GM19467 (cell line): Measurements from ENCODE around the gene SBNO2.
"Not testable (repeated sequence)": the region's sequence is repeated elsewhere in the genome, so short reads cannot be mapped to it uniquely, and the experiment has no call there.

ENCODE experiments used
- ATAC-seq: cut with Tn5 transposase; IDR thresholded peaks from one replicate; pipeline ENCODE4 v1.9.1; 2021; ENCODE audit warnings: mild to moderate bottlenecking, moderate library complexity; ENCODE audit not compliant: unreplicated experiment

Gene SBNO2

DNA sequence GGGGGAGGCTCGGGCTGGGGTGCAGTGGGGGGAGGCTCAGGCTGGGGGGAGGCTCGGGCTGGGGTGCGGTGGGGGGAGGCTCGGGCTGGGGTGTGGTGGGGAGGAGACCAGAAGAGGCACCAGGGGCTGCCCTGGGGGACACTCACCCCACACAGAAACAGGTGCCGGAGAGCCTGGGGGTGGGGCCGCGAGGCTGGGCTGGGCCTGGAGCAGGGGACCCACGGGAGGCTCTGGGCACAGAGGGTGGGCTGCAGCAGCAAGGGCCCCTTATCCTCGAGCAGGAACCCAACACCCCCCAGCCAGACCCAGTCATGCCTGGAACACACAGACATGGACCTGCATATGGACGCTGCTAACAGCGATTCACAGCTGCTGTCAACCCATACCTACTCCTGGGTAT lies 35.9 kb downstream of the SBNO2 start:
- no peak for ATAC-seq

DNA sequence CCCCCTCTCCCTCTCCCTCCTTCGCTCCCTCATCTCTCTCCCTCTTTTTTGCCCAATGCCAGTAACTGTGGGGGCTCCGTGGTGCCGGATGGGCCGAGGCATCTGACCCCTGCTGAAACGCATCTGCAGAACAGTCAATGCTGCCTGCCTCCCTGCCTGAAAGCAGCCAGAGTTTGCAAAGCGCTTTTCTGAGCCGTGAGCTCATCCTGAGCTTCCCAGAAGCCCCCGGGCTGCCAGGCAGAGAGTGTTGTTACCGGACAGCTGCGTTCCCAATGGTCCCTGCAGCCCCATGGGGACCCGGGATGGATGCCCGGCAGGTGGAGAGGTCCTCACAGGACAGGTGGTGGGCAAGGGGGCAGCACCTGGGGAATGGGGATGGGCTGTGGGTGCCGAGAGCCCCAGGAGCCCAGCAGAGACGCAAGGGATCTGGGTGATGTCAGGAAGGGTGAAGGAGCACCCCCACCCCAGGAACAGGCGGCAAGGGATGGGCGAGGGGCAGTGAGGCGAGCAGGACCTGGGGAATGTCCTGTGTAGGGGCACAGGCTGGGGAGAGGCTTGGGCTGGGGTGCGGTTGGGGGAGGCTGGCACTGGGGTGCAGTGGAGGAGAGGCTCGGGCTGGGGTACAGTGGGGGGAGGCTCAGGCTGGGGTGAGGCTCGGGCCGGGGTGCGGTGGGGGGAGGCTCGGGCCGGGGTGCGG lies 37.3 kb downstream of the SBNO2 start:
- ATAC-seq = no peak

DNA sequence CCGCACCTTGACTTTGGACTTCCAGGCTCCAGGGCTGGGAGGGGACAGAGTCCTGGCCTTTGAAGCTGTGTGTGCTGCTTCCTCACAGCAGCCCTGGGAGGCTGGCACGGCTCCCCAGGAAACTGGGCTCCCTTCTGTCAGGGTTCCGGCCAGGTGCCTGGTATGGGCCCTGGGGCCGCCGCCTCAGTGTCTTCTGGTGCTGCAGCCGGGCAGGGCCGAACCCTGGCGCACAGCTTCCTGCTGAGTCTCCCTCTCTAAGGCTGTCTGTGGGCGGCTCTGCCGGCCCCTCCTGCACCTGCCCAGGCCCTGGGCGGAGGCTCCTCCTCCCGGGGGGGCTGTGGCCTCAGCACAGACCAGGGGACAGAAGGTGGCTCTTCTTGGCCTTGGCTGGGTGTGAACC lies 37.9 kb downstream of the SBNO2 start:
- ATAC-seq = no peak

DNA sequence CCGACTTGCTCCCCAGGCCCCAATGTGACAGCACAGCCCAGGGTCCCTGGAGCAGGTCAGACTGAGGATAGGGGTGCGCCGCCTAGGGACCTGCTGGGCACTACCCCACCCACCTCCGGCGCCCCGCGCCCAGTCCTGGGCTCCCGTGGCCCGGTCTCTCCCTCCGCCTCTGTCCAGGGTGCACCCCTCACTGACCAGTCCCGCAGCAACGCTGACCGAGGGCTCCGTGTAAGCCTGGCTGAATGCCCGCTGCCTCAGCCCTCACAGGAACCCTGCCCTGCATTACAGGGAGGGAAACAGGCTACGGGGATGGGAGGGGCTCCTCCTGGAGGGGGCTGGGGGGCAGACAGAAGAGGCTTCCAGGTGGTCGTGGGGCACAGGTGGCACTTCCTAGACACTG lies 38.6 kb downstream of the SBNO2 start:
- no peak for ATAC-seq

DNA sequence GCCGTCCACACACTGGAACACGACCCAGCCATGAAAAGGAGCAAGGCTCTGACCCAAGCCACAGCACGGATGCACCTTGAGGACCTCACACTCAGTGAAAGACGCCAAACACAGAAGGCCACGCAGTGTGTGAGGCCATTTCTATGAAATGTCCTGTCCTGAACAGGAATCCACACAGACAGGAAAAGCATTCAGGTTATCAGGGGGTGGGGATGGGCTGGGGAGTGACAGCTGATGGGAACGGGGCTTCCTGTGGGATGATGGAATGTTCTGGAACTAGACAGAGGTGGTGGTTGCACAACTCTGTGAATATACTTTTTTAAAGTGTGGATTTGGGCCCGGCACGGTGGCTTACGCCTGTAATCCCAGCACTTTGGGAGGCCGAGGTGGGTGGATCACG lies 39.6 kb downstream of the SBNO2 start:
- no peak for ATAC-seq

DNA sequence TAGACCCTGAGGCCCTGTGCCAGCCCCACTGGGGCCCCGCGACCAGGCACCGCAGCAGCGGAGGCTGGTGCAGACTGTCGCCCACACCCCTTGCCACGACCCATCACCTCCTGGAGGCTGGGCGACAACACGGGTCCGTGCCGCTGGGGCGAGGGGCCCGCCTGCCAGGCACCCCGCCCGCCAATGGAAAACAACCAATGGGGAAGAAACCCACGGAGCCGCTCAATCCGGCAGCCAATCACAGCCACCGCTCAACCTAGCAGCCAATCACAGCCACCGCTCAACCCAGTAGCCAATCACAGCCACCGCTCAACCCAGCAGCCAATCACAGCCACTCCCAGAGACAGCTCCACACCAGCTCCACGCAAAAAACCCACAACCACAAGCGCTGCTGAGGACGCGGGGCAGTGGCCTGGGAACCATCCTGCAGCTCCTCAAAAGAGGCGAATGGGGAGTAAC lies 40.6 kb downstream of the SBNO2 start:
- no peak for ATAC-seq

DNA sequence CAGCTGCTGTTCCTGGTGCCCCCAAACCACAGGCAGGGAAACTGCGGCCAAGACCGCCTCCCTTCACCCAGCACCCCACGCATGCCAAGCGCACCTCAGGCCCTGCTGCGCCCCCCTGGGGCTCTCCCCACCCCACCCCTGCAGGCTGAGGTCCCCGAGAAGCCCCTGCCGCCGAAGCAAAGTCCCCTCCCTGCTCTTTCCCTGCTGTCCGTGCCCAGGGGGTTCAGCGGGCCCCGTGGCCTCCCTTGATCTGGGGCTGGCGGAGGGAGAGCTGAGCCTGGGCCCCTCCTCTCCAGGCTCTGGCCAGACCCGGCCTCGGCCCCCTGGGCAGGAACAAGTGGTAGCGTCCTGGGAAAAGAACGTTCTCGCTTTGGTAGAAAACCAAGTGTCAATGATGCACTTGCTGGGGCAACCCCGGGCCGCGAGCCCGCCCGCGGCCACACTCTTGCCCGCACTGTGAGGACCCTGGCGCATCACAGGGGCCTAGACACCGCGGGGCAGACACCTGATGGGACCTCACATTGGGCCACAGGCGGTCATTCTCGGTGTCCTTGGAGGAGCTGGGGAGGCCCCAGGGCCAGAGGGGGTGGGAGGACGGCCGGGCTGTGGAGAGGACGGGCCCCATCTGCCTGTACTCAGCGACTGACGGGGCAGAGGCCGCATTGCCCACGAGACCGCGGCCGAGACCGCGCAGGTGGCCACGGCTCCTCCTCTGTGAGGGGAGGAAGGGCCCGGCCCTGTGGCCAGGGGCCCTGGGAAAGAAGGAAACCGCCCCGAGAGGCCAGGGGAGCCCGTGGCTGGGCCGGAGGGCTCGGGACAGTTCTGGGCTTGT lies 41.3 kb downstream of the SBNO2 start:
- ATAC-seq = peak; percentile 10

DNA sequence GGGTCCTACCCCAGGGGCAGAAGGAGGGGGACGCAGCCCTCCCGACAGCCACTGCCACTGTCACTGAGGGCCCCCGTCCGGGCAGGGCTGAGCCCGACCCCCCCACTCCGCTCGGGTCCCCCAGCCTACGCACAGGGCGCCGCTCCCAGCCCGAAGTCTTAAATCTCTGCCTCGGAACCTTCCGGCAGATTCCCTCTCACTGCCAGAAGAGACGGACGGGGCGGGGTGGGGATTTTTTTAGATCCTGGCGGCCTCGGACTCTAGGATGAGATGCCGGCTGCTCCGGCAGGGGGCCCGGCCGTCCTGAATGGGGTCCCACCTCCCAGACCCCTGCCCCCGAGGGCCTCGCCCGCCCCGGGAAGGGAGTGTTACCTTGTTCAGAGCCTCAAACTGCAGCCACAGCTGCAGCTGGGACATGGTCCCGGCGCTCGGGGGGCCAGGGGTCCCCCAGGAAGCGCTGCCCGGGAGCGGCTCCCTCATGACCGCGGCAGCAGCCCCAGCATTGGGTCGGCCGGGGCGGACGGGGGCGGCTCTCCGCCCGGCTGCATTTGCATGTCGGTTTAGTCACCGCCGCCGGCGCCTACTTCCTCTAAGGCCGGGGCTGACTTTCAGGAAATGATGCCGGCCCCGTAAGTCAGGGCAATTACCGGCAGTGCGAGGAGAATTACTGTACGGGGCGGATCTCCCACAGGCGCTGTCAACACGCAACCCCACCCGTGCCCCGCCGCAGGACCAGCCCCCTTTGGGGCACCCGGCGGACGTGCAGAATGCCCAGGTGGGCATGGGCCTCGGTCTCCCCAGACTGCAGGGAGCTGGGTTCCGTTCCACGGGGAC lies 42.1 kb downstream of the SBNO2 start:
- ATAC-seq = peak; percentile 39

DNA sequence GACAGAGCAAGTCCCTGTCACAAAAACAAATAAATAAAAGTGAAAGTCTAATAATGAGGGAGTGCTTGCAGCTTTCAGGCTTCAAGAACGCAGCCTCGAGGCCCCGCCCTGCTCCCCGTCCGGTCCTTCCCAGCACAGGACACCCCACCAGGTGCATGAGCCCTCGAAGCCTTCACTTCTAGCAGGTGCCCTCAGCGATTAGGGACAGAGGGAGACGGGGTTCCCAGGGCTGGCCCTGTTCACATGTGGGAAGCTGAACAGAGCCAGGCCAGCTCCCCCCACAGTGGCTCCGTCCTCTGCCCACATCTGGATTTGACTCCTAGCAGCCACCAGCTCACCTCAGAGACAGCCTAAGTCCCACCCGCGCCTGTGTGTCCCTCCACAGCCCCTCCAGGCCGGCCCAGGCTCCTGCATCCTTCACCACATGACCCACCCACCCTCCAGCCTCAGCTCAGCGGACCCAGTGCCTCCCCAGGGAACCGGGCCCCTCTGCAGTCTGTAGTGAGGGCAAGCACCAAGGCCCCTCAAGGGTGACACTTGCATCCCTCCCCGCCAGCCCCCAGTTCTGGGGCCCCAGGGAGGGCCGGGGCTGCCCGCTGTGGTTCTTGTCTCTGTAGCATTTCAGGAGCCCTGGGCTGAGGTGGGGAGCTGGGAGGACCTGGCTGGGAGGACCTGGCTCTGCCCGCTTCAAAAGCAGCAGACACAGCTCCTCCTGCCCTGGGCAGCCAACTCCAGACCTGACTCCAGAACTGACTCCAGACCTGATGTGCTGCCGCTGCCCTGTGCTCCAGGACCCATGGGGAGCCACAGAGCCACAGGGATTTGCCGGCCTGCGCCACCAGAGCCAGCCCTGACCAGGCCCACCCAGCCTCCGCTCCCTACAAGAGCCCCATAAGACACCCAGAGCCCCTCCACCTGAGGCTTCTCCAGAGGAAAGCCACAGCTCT lies 43.0 kb downstream of the SBNO2 start:
- no peak for ATAC-seq

DNA sequence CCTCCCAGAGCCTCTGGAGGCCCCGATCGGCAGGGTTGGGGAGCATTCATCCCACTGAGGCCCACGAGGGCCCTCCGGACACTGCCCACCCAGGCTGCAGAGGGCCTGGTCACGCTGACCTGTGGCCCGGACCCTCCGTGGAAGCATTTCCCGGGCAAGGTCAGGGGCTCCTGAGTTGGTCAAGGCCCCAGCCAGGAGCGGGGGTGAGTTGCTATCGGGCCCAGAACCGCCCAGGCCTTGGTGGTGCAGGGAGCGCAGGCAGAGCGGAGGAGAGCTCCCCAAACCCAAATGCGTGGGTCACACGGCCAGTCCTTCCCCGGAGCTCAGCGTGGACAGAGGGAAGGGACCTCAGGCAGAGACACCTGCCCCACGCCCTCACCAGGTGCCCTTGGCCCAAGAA lies 44.5 kb downstream of the SBNO2 start:
- no peak for ATAC-seq

DNA sequence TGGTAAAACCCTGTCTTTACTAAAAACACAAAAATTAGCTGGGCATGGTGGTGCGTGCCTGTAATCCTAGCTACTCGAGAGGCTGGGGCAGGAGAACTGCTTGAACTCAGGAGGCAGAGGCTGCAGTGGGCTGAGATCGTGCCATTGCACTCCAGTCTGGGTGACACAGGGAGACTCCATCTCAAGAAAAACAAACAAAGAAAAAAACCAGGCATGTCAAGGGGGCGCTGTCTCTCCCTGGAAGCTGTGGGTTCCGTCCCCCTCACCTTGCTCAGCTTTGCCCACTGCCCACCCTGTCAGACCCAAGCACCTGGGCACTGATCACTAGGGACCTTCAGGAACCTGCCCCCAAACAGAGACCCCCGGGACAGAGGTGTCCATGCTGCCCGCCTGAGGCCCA lies 45.0 kb downstream of the SBNO2 start:
- ATAC-seq = not testable (repeated sequence)

DNA sequence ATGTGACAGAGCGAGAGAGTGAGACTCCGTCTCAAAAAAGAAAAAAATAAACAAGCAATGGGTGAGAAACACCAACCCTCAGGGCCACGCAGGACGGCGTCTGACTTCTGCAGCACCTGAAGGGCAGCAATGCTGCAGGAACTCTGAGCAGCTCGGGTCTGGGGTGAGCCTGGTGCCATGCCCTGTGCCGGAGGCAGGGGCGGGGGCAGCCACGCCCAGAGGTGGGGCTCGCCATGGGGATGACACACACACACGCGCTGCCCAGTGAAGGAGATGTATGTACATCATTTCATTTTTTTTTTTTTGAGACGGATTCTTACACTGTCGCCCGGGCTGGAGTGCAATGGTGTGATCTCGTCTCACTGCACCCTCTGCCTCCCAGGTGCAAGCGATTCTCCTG lies 46.0 kb downstream of the SBNO2 start:
- no peak for ATAC-seq

DNA sequence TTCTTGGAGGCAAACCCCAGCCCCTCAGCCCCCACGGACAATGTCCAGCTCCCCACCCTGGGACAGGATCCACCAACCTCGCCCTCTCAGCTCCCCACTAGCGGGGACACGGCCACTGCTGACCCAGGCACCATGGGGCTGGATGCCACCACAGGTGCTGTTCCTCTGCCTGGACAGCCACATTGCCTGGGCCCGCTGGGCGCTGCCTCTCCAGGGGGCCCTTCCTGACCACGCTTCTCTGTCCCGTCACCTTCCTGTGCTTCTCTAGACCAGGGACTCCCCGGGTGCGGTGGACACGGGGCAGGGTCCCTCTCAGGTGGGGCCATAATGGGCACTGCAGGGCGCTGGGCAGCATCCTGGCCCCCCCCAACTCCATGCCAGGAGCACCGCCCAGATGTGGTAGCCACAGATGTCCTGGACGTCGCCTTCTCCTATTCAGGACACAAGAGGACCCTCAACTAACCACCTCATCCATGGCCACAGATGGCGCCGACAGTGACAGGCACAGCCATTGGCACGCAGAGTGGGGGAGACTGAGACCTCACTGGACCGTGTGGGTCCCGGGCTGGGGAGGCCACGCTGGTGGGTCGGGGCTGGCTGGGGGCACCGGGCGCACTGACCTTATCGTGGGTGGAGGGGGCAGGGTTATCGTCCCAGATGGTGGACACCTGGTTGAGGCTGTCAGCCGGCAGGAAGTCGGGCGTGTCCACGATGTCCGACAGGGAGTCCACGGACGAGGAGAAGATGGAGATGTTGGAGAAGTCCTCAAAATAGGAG lies 46.9 kb downstream of the SBNO2 start:
- no peak for ATAC-seq

DNA sequence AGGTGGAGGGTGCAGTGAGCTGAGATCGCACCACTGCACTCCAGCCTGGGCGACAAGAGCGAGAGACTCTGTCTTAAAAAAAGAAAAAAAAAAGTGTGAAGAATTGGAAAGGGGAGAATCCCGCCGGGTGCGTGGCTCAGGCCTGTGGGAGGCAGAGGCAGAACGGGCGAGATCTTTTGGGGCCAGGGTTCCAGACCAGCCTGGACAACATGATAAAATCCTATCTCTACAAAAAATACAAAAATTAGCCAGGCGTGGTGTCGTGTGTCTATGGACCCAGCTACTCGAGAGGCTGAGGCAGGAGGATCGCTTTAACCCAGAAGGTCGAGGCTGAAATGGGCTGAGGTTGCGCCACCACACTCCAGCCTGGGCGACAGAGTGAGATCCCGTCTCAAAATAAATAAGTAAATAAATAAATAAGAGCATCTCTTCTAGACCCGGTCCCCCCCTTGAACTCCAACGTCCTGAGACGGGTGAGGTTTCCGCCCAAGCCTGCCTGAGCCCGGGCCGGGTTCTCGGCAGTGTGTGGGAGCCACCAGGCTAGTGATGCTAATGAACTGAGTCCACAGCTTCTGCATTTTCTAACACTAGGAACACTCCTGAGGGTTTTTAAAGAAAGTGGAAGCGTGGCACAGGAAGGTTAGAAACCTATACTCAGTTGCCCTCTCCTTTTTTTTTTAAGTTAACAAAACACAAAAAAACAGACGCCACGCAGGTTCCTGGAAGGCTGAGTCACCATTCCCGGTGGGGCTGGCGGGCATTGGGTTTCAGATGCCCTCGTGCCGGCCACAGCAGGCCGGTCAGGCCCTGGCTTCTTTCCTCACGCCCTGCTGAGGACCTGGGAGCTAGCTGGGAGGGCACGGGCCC lies 48.2 kb downstream of the SBNO2 start:
- no peak for ATAC-seq

DNA sequence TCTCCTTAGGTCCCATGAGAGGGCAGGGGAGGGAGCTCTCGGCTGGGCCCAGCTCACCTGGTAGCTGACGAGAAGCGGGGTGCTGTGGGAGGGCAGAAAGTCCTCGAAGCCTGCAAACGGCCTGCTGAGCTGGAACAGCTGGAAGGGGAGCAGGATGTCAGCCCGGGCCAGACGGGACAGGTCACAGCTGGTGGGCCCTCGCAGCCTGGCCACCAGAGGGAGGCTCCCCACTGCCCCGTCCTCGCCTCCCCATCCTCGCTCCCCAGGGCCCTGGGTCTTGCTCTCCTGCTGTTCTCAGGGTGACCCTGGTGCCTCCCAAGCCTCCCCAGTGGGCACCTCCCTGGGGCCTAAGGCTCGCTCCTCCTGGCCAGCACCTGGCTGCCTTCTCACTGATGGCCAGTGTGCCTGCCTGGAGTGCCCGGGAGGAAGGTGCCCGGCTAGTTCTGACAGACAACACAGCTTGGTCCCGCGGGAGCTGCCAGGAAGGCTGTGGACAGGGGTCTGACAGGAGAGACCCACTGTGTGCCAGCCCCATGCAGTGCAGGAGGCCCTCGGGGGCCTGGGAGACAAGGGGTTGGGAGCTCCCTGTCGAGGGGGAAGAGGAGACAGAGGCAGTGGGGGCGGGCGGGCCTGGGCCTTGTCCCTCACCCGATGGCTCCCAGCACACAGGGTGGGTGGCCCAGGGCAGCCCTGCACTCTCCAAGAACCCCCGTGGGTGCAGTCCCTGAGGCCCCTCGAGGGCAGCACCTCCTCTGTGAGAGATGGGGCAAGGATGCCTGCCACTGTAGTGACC lies 50.0 kb downstream of the SBNO2 start:
- no peak for ATAC-seq

DNA sequence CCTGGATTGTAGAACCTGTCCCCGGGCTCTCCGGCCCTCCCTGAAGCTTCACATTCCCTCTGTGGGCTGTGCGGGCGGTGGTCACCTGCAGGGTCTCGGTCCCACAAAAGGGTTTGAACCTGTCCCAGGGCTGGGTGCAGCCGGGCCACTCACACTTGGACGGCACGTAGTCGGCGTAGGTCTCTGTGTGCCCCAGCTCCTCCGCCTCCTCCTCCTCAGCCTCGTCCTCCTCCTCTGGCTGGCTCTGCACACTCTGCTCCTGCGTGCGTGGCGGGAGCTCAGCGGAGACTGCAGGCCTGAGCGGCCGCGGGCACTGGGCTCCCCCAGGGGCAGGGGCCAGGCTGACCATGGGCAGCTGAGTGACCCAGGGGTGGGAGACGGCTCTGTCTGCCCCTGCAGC lies 50.7 kb downstream of the SBNO2 start:
- ATAC-seq = no peak

DNA sequence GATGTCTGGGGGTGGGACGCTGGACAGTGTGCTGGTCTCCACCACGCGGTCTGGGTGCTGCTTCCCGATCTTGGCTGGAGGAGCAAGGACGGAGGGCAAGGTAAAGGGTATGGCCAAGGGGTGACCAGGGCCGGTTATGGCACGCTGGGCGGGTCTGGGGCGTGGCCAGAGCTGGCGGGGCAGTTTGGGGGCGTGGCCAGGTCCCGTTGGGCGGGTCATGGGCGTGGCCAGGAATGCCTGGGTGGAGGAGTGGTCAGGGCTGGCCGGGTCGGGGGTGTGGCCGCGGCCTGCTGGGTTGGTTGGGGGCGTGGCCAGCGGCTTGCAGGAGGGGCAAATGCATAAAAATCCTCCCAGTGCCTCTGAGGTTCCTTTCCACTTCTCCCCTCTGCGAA lies 51.1 kb downstream of the SBNO2 start:
- ATAC-seq = no peak
